Tibial nerve (tissue), 4 donors: ENCODE results near the gene KAZN.

Experiments
- EP300 ChIP-seq, 2 donors: sonication (generic); formaldehyde crosslinking; IDR thresholded peaks; one replicate each; pipeline ENCODE4 v1.6.1; 2017; ENCODE audit warnings: antibody characterized with exemption in 2 of 2, mild to moderate bottlenecking in 1 of 2
- POLR2A ChIP-seq, 2 donors: fragments of 450-650 bp; IDR thresholded peaks; one replicate each; pipeline ENCODE4 v1.6.1; 2017; ENCODE audit warnings: antibody characterized with exemption in 2 of 2, mild to moderate bottlenecking in 2 of 2, moderate library complexity in 2 of 2
- TF ChIP-seq, protein P1 (sequence below), 5 experiments: fragments of 200-600 bp in 3 of 5; fragments of 450-650 bp in 2 of 5; sonication (generic) in 3 of 5; IDR thresholded peaks; one replicate each; pipeline ENCODE4 v1.5.1; 2016 to 2019; ENCODE audit warnings: antibody characterized with exemption in 5 of 5, mild to moderate bottlenecking in 3 of 5, moderate library complexity in 2 of 5

DNA sequence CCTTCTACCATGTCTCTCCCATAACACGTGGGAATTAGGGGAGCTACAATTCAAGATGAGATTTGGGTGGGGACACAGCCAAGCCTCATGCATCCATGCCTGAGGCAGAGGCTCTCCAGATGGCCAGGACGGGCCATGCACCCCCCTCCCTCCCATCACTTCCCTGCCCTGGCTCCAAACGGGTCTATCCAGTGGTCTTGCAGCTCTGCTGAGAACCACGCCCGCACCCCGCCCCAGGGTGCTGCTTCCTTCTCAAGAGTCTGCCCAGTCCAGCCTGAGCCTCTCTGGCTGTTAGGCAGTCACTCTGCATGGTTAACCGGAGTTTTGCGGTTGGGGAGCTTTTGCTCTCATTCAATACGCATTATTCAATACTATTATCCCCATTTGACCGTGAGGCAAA, 423.6 kb downstream of the KAZN start:
- TF ChIP-seq, protein P1, sequence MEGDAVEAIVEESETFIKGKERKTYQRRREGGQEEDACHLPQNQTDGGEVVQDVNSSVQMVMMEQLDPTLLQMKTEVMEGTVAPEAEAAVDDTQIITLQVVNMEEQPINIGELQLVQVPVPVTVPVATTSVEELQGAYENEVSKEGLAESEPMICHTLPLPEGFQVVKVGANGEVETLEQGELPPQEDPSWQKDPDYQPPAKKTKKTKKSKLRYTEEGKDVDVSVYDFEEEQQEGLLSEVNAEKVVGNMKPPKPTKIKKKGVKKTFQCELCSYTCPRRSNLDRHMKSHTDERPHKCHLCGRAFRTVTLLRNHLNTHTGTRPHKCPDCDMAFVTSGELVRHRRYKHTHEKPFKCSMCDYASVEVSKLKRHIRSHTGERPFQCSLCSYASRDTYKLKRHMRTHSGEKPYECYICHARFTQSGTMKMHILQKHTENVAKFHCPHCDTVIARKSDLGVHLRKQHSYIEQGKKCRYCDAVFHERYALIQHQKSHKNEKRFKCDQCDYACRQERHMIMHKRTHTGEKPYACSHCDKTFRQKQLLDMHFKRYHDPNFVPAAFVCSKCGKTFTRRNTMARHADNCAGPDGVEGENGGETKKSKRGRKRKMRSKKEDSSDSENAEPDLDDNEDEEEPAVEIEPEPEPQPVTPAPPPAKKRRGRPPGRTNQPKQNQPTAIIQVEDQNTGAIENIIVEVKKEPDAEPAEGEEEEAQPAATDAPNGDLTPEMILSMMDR (IDR thresholded peaks at IDR 0.05) = no peak
- TF ChIP-seq POLR2A (IDR thresholded peaks at IDR 0.05) (no peak), EP300 (IDR thresholded peaks at IDR 0.05) (no peak)
